SU-DHL-6 (cell line): Measurements from ENCODE around the gene MNAT1.

Experiments
- EZH2phosphoT487 ChIP-seq: fragments of 200-600 bp; sonication (generic), shearing (Covaris generic); conservative IDR thresholded peaks from 2 replicates; pipeline ENCODE4 v1.6.1; 2018; ENCODE audit warnings: mild to moderate bottlenecking, antibody characterized with exemption, low read length, moderate library complexity, mixed read lengths
- TF ChIP-seq, protein P1 (sequence below): fragments of 200-600 bp; sonication (generic); IDR thresholded peaks from one replicate; pipeline ENCODE4 v1.5.1; 2017; ENCODE audit warnings: antibody characterized with exemption, mild to moderate bottlenecking, low read length, moderate library complexity; ENCODE audit not compliant: insufficient read depth, poor library complexity, severe bottlenecking

GRCh38 chr14:60984196-60984595 lies 249.6 kb downstream of the MNAT1 start:
- TF ChIP-seq EZH2phosphoT487 = no peak
- TF ChIP-seq, protein P1, sequence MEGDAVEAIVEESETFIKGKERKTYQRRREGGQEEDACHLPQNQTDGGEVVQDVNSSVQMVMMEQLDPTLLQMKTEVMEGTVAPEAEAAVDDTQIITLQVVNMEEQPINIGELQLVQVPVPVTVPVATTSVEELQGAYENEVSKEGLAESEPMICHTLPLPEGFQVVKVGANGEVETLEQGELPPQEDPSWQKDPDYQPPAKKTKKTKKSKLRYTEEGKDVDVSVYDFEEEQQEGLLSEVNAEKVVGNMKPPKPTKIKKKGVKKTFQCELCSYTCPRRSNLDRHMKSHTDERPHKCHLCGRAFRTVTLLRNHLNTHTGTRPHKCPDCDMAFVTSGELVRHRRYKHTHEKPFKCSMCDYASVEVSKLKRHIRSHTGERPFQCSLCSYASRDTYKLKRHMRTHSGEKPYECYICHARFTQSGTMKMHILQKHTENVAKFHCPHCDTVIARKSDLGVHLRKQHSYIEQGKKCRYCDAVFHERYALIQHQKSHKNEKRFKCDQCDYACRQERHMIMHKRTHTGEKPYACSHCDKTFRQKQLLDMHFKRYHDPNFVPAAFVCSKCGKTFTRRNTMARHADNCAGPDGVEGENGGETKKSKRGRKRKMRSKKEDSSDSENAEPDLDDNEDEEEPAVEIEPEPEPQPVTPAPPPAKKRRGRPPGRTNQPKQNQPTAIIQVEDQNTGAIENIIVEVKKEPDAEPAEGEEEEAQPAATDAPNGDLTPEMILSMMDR = no peak
